B cell (primary cell): Measurements from ENCODE around the gene EXOC3L1. TPM values are rescaled to one million over a fixed set of nuclear protein-coding genes. Genes with fewer than 3 reads are reported as not detected.

Experiments used
- ATAC-seq: fragments of 200-7000 bp; cut with Tn5 transposase; one replicate; pipeline ENCODE4 v1.10.0; 2021; ENCODE audit warnings: low read depth, mild to moderate bottlenecking, moderate number of reproducible peaks, moderate library complexity
- CTCF ChIA-PET: fragments of 350-600 bp; sonication (Branson Sonifier 250); formaldehyde crosslinking; loops from one replicate; lab custom pipeline; 2021; ENCODE audit warnings: antibody characterized with exemption, inconsistent platforms; lab: Charles Lee
- POLR2A ChIA-PET: fragments of 350-600 bp; sonication (Branson Sonifier 250); formaldehyde crosslinking; loops from one replicate; lab custom pipeline; 2021; ENCODE audit warnings: antibody characterized with exemption; lab: Charles Lee
- DNase-seq: peaks from one replicate; pipeline ENCODE4 v3.0.0; 2013
- H2AFZ ChIP-seq: 2 replicates; pipeline ENCODE4 v1.6.1; 2012; ENCODE audit warnings: mild to moderate bottlenecking, low read depth, low read length; ENCODE audit not compliant: insufficient read depth, poor library complexity, severe bottlenecking
- H3K27ac ChIP-seq, 2 donors: 1 replicate in 1 of 2; 2 replicates in 1 of 2; pipeline ENCODE4 v1.5.1; 2012 to 2013; ENCODE audit warnings: low read length in 2 of 2, mild to moderate bottlenecking in 2 of 2, moderate library complexity in 1 of 2
- H3K27me3 ChIP-seq, 4 experiments: fragments of 200-600 bp in 1 of 4; sonication (generic) in 1 of 4; replicated peaks in 1 of 4; 1 replicate in 2 of 4; 2 replicates in 2 of 4; pipeline versions ENCODE4 v1.6.1 to v1.7.0; 2013 to 2016; ENCODE audit warnings: low read length in 3 of 4, mild to moderate bottlenecking in 2 of 4, mixed read lengths in 1 of 4, moderate library complexity in 1 of 4; ENCODE audit not compliant: insufficient read depth in 4 of 4, control insufficient read depth in 3 of 4; ENCODE audit errors: control extremely low read depth in 1 of 4
- H3K36me3 ChIP-seq, 2 experiments: replicated peaks in 1 of 2; 1 replicate in 1 of 2; 2 replicates in 1 of 2; pipeline versions ENCODE4 v1.6.1 to v1.7.1; 2013; ENCODE audit warnings: low read length in 1 of 2; ENCODE audit not compliant: insufficient read depth in 2 of 2, control insufficient read depth in 1 of 2; ENCODE audit errors: control extremely low read depth in 1 of 2, extremely low read depth in 1 of 2
- H3K4me1 ChIP-seq, 2 donors: fragments of 200-600 bp in 1 of 2; sonication (generic) in 1 of 2; 1 replicate in 1 of 2; 2 replicates in 1 of 2; pipeline versions ENCODE4 v1.5.1 to v1.6.1; 2013 to 2017; ENCODE audit warnings: low read length in 2 of 2; ENCODE audit not compliant: control insufficient read depth in 2 of 2, insufficient read depth in 2 of 2
- H3K4me2 ChIP-seq: replicated peaks from 2 replicates; pipeline ENCODE3; 2012; ENCODE audit warnings: mild to moderate bottlenecking, low read depth, low read length; ENCODE audit not compliant: poor library complexity, severe bottlenecking
- H3K4me3 ChIP-seq, 5 experiments: fragments of 200-600 bp in 1 of 5; sonication (generic) in 1 of 5; 1 replicate in 3 of 5; 2 replicates in 2 of 5; pipeline versions ENCODE4 v1.5.1 to v1.7.0; 2011 to 2016; ENCODE audit warnings: low read length in 4 of 5, mild to moderate bottlenecking in 4 of 5, low read depth in 2 of 5, control low read depth in 1 of 5, moderate library complexity in 1 of 5; ENCODE audit not compliant: insufficient read depth in 1 of 5; ENCODE audit errors: control extremely low read depth in 1 of 5, extremely low read depth in 1 of 5
- H3K79me2 ChIP-seq: fragments of 200-600 bp; sonication (generic); one replicate; pipeline ENCODE4 v1.6.0; 2016; ENCODE audit warnings: low read length; ENCODE audit not compliant: control insufficient read depth, insufficient read depth
- H3K9ac ChIP-seq: fragments of 200-600 bp; sonication (generic); 2 replicates; pipeline ENCODE4 v1.6.1; 2017; ENCODE audit warnings: mild to moderate bottlenecking, low read length, moderate library complexity
- H3K9me3 ChIP-seq, 3 donors: one replicate each; pipeline versions ENCODE4 v1.6.1 to v1.7.1; 2013; ENCODE audit warnings: low read length in 2 of 3; ENCODE audit not compliant: control insufficient read depth in 2 of 3, insufficient read depth in 1 of 3; ENCODE audit errors: control extremely low read depth in 1 of 3
- H4K20me1 ChIP-seq: 2 replicates; pipeline ENCODE4 v1.6.0; 2012; ENCODE audit warnings: mild to moderate bottlenecking, low read length; ENCODE audit not compliant: insufficient read depth, control insufficient read depth, poor library complexity, severe bottlenecking
- H3K27ac Mint-ChIP-seq: one replicate; pipeline ENCODE4 v1.8.0; 2021; ENCODE audit warnings: mixed read lengths
- H3K27me3 Mint-ChIP-seq: one replicate; pipeline ENCODE4 v1.8.0; 2021; ENCODE audit warnings: mixed read lengths
- H3K4me1 Mint-ChIP-seq: one replicate; pipeline ENCODE4 v1.8.0; 2021; ENCODE audit warnings: mixed read lengths
- H3K4me3 Mint-ChIP-seq: one replicate; pipeline ENCODE4 v1.8.0; 2021; ENCODE audit warnings: mixed read lengths
- H3K9me3 Mint-ChIP-seq: one replicate; pipeline ENCODE4 v1.8.0; 2022; ENCODE audit warnings: mixed read lengths; ENCODE audit not compliant: insufficient read depth
- EZH2 ChIP-seq: IDR thresholded peaks from 2 replicates; pipeline ENCODE4 v1.6.1; 2012; ENCODE audit warnings: borderline replicate concordance, low read depth, mild to moderate bottlenecking, moderate library complexity, low read length; ENCODE audit not compliant: insufficient read depth, poor library complexity, severe bottlenecking
- WGBS: methylation state at CpG from one replicate; pipeline ENCODE4 v1.1.5; 2013; ENCODE audit warnings: missing lambda C conversion rate; ENCODE audit not compliant: insufficient coverage; 5-methylcytosine and 5-hydroxymethylcytosine counted together
- intact Hi-C: fragments of 100-400 bp; cut with micrococcal nuclease; formaldehyde crosslinking; loops from one replicate; pipeline ENCODE4 v1.10.0; 2022
- polyA plus RNA-seq: library from polyadenylated mRNA; depleted of rRNA; stranded (reverse); fragments of >200 nt; gene quantifications from 2 replicates; pipeline ENCODE4 v1.2.3, GENCODE V29; 2012
- total RNA-seq, 2 donors: library from RNA; stranded (reverse); fragments of 120-200 nt in 1 of 2; gene quantifications; 1 replicate in 1 of 2; 2 replicates in 1 of 2; pipeline versions ENCODE4 v1.2.3 to v1.2.4, GENCODE V29; 2013 to 2022
- TF ChIP-seq, protein P1 (sequence below): fragments of 200-600 bp; IDR thresholded peaks from one replicate; pipeline ENCODE4 v1.8.0; 2022; ENCODE audit warnings: antibody characterized with exemption, mild to moderate bottlenecking

Gene EXOC3L1
- total and polyA plus RNA-seq, 2 donors (not counting 1 experiment from before 2014, with no cell fraction given), result not detected

DNA sequence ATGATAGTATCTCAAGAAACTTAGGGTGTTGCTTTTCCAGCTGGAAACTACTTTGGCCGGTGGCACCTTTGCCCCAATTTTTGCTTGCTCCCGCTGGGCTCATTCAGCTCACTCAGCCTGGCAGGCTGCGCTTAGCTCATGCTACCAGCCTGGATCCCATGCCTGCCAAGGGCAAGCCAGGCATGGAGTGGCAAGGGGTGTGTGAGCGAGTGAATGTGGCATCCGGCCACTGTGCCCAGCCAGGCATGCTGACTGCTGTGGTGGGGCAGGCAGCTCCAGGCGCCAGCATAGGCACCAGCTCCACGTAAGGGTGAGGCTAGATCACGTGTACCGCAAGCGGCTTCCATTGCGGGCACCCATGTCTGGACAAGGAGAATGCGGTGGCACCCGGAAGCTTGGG is 48.5 kb downstream of the EXOC3L1 start:
- H3K4me3 Mint-ChIP-seq, result no peak overlapping the region
- H3K4me3 ChIP-seq, result no peak overlapping the region
- CTCF ChIA-PET, result interaction anchor here (1.1 to 1.6 kb wide), 4 partner anchors 14 to 123 kb away, joined by 3 to 6 read pairs (median 4); no protein-coding TSS in a partner anchor

DNA sequence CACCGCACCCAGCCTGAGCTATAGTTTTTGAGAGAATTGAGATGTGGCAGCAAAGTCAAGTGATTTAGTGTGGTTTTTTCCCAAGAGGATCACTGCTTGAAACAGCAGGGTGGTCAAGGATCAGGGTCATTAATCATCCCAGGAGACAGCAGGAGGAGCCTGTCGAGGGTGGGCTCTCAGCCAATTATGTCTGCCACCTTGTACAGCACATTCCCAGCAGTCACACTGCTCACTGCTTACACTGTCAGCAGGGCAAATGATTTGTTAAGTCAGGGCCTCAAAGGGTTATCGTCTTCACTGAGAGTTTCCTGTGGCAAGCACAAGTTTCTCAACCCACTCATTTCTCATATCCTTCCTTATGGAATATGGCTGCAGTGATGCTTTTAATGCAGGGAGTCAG is 52.3 kb downstream of the EXOC3L1 start:
- Histone ChIP-seq H3K4me1 (no peaks in the 10 kb centered on the region), H3K27me3 (no peaks in the 10 kb centered on the region), H3K4me2 (no peak overlapping the region), H3K27ac (no peak overlapping the region), H4K20me1 (no peaks in the 10 kb centered on the region), H3K36me3 (peaks cover 2 to 67% of the 10 kb centered on the region in 2 experiments), H2AFZ (no peak overlapping the region), H3K9ac (no peak overlapping the region), H3K79me2 (no peaks in the 10 kb centered on the region), H3K9me3 (no peaks in the 10 kb centered on the region), H3K4me3 (no peak overlapping the region)
- Mint-ChIP-seq H3K27ac (no peak overlapping the region), H3K4me1 (no peaks in the 10 kb centered on the region), H3K27me3 (no peaks in the 10 kb centered on the region), H3K4me3 (no peak overlapping the region), H3K9me3 (no peaks in the 10 kb centered on the region)
- WGBS, result 63% methylated on average over 3 of the region's 3 CpGs
- TF ChIP-seq, protein P1, sequence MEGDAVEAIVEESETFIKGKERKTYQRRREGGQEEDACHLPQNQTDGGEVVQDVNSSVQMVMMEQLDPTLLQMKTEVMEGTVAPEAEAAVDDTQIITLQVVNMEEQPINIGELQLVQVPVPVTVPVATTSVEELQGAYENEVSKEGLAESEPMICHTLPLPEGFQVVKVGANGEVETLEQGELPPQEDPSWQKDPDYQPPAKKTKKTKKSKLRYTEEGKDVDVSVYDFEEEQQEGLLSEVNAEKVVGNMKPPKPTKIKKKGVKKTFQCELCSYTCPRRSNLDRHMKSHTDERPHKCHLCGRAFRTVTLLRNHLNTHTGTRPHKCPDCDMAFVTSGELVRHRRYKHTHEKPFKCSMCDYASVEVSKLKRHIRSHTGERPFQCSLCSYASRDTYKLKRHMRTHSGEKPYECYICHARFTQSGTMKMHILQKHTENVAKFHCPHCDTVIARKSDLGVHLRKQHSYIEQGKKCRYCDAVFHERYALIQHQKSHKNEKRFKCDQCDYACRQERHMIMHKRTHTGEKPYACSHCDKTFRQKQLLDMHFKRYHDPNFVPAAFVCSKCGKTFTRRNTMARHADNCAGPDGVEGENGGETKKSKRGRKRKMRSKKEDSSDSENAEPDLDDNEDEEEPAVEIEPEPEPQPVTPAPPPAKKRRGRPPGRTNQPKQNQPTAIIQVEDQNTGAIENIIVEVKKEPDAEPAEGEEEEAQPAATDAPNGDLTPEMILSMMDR, result no peak
- TF ChIP-seq EZH2, result no peak
- CTCF ChIA-PET, result interaction anchor here (0.8 to 1.3 kb wide), 4 partner anchors 9 to 36 kb away, joined by 3 to 6 read pairs (median 4); no protein-coding TSS in a partner anchor
- intact Hi-C loops, result no loop called here
- DNase-seq, result no peak
- POLR2A ChIA-PET, result no interaction called here
- ATAC-seq, result no peak

More for the DNA sequence above, 48.5 kb downstream of the EXOC3L1 start:
- WGBS, result 96% methylated on average over 13 of the region's 13 CpGs
- H3K27me3 ChIP-seq, result no peaks in the 10 kb centered on the region
- H3K4me2 ChIP-seq, result no peak overlapping the region
- no peaks in the 10 kb centered on the region for H3K79me2 ChIP-seq
- no peaks in the 10 kb centered on the region for H3K9me3 ChIP-seq
- ATAC-seq, result no peak
- no peak for DNase-seq
- H3K36me3 ChIP-seq, result peaks cover 2 to 71% of the 10 kb centered on the region in 2 experiments
- POLR2A ChIA-PET, result interaction anchor here (0.6 kb wide), 1 partner anchor 87 kb away, joined by 7 read pairs; no protein-coding TSS in a partner anchor
- no peak overlapping the region for H3K9ac ChIP-seq
- no peak overlapping the region for H3K27ac ChIP-seq
- no peak overlapping the region for H2AFZ ChIP-seq
- intact Hi-C loops, result no loop called here
- H3K4me1 ChIP-seq, result no peaks in the 10 kb centered on the region
- H4K20me1 ChIP-seq, result no peaks in the 10 kb centered on the region
- Mint-ChIP-seq H3K27ac (no peak overlapping the region), H3K27me3 (no peaks in the 10 kb centered on the region), H3K9me3 (no peaks in the 10 kb centered on the region), H3K4me1 (no peaks in the 10 kb centered on the region)
- TF ChIP-seq, protein P1, result no peak
- TF ChIP-seq EZH2, result no peak
